Central memory CD4-positive, alpha-beta T cell (primary cell): Measurements from ENCODE around the gene FILIP1L.

ENCODE experiments used
- DNase-seq: peaks from one replicate; pipeline ENCODE4 v3.0.0; 2022

The FILIP1L gene

DNA sequence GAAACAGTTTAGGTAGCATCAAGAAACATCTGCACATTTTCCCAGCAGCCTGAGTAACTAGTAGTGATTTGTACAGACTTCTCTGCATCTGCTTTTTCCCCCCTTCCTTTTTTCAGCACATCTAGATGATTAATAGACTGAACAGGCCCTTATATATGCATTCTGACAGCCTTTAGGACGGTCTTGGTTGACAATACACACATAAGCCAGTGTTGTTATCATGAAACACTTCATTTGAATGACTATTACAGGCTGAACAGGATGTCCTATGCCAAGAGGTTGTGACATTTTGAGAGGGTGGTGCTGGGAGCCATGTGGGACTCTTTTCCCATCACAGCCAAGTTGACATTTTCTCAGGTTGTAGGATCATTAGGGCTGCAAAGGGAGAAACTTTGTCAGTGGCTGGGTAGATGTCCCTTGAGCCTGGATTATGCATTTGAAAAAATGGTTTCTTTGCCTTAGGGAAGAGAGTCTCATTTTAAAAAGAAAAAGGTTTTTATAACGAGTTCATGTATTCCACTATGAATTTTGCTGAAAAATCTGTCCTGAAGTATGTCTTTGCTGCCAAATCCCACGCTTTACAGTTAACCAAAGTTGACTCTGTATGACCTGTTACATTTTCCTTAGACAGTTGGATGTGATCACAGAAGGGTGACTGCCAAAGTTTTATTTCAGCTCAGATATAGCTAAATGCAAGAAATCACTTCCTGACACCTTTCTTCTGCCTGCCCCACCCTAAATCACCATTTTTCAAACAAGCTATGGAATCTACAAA, 73.7 kb downstream of the FILIP1L start:
- no peak for DNase-seq

DNA sequence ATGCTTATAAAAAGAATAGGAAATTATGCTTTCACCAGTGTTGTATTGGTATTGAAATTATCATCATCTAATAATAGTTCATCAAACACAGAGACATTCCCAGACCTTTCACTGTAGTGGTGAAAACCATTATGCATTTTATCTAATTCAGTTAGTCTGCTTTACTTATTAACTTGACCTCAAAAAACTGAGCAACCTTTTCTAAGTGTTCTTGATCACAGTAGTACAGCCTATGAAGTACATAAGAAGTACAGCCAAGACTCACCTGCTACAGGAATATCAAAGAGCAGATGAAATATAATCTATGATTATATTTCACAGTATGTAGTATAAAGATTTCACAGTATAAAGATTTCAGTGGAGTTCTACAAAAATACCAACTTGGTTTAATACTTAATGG, 75.2 kb downstream of the FILIP1L start:
- no peak for DNase-seq

DNA sequence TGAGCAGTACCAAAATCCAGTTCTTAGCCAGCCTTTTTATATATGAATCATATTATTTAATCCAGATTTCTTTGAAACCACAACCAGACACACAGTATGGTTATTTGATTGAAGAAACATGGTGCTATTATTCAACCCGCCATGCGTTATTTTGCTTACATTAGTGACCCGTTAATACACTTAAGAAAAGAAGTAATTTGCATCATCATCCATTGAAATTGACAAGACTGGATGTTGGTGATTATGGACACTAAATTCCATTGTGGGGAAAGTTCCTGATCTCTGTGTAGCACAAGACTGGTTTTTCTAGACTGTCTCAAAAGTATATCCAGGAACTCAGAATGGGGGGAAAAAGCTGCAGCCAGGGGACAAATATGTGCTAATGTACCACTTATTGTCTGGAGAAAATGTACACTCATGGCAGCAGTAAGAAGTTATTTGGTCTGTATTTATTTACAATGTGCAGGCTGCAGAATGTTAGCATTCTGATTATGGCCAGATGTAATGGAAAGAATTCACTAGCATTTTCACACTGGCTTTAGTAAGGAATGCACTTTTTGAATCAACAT, 80.3 kb downstream of the FILIP1L start:
- no peak for DNase-seq

DNA sequence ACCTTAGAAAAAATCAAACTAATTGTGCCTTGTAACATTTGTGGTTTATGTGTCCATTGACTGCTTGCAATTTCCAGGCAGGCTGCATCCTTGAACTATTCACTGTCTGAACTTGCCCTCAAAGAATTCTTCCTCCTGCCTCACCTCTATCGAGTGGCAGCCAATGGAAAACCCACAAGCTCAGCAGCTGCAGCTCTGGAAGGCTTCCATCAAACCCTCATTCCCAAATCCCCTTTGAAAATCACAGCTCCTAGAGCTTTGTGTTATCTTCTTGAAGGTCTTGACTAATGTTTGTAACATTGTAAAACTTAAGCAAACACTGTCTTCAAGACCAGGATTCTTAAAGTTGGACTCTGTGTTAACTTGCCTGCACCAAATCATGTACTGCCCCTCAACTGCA, 81.1 kb downstream of the FILIP1L start:
- no peak for DNase-seq

DNA sequence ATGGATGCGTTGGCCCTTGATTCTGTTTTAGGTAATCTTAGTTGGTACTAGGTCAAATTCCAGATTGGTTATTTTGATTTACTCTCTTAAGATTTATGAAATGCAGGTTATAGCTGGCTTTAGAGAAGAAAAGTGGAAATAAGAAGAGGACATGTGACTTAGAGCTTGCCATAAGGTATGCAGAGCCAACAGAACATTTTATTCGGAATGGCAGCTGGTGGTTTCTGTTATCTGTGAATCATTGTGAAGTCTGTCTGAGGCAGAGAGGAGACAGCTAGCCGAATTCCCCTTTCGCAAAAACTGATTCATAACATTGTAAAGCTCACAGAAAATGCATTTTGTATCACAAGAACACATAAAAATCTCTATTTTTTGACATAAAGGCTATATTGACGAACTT, 82.1 kb downstream of the FILIP1L start:
- DNase-seq = no peak

DNA sequence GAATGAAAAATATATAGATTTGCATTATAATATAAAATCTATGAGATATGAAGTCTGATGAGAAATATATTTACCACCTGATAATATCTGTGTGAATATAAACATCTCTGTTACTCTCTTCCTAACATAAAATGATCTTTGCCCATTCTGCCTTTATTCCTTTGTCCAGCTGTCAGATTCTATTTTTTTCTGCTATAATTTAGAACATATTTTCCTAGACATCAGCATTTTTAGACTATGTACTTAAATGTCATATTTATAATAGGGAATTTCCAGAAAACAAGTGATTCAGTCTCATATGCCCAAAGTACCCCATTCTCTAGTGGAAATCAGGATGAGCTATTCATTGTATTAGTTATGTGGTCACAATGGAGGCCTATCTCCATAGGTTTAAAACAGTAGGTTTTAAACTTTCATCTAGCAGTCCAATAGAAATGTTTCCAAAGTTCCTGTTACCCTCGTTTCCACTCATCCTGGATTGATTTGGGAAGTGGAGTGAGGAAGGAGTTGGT, 83.3 kb downstream of the FILIP1L start:
- no peak for DNase-seq

DNA sequence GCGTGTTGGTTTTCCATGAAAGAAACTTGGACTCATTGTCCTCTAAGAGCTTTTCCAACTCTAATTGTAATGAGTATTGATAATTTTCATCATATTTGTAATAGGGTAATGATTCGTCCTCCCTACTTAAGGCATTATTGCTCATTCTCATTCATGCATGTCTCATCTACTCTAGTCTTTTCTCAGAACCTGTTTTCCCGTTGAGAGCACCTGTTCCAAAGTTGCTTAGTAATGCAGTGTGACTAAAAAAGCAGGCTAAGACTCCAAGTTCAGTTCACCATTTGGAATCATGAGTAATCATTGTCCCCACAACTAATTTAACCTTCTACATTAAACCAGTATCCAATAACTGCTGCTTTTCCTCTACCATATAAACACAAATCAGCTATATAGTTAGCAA, 84.0 kb downstream of the FILIP1L start:
- DNase-seq = no peak

DNA sequence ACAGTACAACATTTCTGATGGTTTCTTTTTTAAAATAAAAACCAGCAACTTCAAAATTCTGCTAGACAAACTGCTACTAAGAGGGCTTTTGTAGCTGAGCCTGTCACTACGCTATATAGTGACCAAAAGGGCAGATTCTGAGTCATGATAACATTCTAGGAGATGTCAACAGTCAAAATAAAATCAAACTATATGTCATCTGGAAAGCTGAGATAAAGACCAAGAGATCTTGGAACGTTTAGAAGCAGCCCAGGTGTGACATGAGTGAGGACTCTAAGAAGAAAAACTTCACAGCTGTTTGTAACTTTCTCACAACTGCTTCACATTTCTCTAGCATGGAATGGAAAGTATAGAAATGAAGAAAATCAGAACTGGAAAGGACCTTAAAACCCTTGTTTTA, 84.6 kb downstream of the FILIP1L start:
- no peak for DNase-seq

DNA sequence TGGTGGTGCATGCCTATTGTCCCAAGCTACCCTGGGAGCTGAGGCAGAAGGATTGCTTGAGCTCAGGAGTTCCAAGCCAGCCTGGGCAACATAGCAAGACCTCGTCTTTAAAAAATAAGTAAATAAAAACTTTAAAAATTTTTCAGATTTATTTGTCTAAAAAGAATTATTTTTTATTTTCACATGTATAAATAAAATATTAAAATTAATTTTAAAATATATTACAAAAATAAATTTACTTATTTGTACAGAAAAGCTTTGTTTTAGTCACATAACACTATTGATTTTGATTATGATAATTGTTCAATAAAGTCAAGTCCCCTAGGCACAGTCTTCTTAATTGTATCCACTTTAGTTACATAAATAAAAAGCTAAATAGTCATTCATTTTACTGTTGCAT, 85.2 kb downstream of the FILIP1L start:
- no peak for DNase-seq

DNA sequence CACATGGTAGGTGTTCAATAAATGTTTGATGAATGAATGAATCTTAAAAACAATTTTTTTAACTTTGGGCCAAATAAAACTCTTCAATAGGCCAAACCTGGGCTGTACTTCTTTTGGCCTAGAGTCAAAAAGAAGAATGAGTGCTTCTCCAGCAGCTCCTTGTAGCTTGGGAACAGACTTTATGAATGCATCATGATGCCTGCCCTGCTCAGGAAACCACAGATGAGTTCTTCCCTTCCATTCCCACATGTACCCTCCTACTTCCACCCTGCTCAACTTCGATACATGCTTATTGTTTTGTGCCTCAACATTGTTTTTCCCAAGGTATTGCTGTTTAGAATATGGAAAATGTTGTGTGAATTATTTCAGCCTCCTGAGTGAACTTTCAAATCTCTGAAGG, 87.0 kb downstream of the FILIP1L start:
- DNase-seq = no peak

DNA sequence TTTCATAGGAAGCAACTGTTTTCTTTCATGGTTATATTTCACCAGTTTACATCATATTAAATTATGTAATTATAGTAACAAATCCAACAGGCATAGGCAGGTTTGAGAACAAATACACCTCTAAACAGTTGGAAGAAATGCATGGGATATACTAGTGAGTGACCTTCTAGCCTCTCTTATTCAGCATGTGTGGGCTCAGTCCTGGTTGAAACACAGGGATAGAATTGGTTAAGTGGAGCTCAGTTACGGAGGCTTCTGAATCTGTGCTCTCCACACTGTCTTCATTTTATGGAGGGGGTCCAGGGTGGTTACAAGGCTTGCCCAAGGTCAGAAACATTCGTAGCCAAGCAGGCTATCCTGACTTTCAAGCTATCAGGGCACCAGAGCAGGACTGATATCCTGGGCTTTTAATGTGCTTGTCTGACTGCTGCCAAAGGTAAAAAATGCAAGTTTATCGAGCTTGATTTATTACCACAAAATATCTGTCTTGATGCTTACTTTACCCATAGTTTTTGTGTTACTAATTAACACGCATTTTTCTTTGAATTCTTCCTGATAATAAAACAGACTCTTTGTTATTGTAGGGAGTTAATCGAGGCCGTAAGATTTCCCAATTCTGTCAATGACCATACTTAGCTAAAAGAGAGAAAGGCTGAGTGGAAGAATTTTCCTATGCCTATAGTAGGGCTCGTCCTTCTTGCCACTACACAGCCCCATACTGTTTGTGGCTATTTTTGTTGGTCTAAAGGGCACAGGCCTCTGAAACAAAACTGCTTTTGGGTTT, 89.6 kb downstream of the FILIP1L start:
- no peak for DNase-seq

DNA sequence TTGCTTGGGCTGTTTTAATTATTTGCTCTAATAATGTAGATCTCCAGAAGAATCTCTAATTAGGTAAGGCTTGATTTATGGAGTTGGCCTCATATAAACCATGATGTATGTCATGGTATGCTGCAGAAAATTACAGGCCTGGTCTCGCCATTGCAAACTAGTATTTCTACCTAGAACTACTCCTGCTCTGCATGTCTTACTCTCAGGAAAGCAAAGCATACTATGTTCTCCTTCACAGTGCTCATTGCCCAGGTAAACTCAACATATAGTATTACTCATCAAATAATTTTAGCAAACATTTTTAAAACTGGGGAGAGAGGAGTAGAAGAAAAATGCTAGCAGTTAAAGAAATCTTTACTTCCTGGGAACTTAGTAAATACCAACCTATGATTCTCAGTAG, 90.7 kb downstream of the FILIP1L start:
- DNase-seq = no peak

DNA sequence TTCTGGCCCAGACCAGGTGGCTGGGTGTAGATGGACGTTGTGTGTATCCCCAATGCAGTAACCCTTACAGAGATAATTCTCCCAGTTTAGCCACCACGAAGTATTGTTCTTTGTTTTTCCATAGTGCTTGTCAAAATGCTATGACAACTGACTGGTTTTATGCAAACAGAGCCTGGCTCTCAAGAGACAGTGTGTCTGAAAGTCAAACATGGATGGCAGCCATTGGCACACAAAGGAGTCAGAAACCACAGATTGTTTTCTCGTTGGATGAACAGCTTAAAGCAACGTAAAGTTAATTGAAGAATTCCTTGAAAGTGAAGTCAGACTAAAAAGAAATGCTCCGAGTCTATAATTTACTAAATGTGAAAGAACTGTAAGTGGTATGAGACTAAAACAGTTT, 91.2 kb downstream of the FILIP1L start:
- DNase-seq = no peak

DNA sequence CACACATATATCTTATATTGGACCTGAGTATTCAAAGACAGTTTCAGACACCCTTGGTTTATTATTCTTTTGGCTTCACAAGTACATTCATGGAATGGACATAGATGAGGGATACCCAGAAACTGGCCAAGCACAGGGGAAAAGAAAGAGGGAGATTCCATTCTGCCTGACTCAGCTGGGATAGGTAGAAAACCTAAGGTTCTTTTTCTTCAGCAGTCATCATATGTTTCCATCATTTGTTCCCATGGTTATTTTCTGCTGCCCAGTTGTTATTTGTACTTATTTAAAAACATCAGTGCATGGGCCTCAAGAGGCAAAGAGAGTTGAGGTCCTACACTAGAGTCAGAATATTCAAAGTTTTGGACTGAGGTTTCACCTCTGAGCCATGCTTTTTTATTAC, 91.8 kb downstream of the FILIP1L start:
- no peak for DNase-seq

DNA sequence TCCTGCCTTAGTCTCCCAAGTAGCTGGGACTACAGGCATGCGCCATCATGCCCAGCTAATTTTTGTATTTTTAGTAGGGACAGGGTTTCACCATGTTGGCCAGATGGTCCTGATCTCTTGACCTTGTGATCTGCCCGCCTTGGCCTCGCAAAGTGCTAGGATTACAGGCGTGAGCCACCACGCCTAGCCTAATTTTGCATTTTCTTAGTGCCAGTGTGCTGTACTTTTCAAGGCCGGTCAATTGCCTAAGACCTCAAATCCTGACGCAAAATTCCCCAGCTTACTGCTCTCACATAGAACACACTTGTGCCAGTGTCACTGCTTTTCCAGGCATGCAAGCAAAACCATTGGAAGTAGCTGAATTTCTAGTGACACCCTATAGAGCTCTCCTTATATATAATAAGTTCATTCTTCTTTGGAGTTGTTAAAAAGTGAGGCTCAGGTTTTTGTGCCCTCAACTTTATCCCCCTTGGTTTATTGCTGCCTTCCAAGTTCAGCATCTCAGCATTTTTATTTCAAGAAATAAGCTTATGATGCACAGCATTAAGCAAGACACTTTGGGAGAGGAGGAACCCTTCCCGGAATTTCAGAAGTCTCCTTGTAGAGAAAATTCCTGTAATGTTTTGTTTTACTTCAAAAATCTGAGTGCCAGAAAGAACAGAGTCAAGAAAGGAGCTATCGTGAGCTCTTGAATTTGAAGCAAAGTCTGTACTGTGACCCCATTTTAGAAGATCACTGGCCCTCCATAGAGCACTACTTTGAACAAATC, 93.2 kb downstream of the FILIP1L start:
- no peak for DNase-seq

DNA sequence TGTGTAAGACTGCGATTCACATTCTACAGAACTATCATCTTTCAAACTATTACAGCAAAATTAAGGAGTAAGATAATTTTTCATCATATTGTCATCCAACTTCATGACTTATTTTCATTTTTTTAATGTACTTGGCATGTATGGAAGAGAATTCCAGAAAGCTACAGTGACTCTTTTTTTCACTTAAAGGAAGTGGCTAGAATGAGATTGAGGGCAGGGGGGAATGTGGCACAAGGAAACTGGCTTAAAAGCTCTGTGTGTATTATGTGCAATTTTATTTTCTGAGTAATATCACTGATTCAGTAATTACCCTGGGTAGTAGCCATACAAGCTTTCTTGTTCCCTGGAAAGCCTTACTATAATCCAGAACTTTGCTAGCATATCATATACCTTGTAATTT, 94.6 kb downstream of the FILIP1L start:
- no peak for DNase-seq

DNA sequence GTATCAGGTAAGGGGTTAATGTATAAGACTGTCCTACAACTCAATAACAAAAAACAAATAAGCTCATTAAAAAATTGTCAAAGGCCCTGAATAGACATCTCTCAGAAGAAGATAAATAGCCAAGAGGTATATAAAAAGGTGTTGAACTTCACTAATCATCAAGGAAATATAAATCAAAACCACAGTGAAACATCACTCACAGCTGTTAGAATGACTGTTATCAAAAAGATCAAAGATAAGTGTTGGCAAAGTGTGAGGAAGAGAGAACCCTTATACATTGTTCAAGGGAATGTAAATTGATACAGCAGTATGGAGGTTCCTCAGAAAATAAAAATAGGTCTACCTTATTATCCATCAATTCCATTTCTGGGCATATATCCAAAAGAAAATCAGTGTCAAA, 95.5 kb downstream of the FILIP1L start:
- DNase-seq = no peak

DNA sequence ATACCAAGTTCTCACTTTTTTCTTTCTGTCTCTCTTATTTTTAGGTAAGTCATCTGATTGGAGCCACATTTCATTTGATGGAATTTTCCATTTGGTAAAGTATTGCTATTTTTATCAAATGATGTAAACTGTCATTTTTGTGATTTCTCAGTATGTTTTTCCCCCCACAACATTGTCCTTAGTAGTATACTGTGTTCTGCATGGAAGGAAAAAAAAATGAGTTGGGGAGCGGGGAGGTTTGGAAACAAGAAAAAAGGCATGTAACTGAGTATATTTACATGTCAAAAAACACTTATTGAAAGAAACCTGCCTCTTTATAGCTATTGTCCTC, 104.2 kb downstream of the FILIP1L start:
- no peak for DNase-seq

DNA sequence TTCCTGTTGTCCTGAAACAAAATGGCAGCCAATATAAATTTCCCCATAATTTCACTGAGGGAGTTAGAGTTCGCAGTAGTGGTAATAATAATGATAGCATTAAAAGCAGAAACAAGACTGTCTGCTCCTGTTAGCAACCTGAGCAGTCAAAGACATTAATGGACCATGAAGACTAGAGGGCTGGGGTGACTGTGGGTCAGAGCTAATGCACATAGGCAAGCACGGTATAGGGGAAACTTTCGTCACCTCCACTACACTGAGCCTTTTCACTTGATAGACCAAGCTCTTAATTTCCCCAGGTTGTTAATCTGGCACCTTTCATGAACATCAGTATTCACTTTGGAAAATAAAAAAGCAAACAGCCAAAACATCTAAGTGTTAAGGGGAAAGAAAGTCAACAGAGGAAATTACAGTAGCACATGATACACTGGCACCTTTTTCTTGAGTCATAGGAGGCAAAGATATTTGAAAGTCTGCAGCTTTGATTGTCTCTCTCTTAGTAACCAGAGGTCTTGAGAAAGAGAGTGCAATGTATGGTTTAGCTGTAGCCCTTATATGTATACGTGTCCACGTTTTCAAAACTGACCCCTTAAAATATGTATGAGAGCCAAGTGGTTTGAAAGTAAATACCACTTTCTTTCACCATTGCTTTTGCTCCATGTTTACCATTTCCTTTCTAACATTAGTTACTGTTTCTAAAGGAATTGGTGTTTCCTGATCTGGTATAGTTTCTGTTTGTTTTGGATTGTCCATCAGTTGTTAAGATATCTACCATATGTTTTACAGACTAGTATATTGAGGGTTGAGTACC, 104.8 kb downstream of the FILIP1L start:
- no peak for DNase-seq

DNA sequence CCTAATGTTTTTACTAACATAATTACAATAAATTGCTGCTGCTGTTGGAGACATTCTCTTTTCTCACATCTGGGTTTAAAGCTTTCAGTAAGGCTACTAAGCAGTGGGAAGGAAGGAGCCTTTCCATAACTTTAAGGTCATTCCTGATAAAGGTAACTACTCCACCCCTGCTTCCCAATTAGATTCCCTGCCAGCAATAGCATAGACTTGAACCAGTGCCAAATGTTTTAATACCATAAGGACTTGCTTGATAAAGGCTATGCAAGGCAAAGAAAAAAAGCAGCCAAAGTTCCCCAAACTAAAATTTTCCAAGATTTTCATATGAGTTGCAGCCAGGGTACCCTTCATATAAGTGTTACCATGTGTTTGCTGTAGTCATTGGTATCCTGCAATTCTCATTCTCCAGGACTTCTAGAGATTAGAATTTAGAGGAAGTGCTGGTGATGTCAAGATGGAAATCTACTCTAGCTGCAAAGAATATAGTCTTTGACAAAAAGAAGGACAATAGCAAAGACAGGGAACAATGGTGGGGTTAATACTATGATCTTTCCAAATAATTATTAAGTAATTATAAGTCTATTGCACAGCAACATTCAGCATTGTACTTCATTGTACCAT, 106.1 kb downstream of the FILIP1L start:
- DNase-seq = no peak

DNA sequence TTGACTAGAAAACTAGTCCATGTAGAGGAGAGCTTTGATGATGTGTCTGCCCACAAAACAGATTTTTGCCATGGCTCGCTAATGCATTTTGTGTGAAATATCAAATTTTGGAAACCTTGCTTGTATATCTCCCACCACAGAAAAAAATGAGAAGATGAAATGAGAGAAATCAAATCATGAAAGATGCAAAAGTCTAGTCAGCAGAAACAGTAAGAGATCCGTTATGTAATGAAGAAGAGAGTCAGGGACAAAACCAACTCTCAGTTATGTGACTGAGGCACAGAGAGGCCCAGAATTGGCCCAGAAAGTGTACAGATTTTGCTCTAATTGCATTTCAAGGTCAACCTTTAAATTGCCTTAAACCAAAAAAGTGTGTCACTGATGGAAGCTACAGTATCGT, 107.0 kb downstream of the FILIP1L start:
- no peak for DNase-seq
